NB4 (cell line): ENCODE data around the gene SS18L1.
A peak's percentile ranks its signal among the peaks of the same experiment; 100 is the strongest.

Experiments used
- DNase-seq: peaks from one replicate; pipeline ENCODE4 v3.0.0; 2010; ENCODE audit warnings: low read depth
- H3K4me3 ChIP-seq: one replicate; pipeline ENCODE4 v1.5.1; 2011; ENCODE audit warnings: mild to moderate bottlenecking, low read depth, low read length, moderate library complexity
- MYC ChIP-seq: IDR thresholded peaks from 2 replicates; pipeline ENCODE4 v1.6.1; 2011; ENCODE audit warnings: low read depth, low read length
- POLR2A ChIP-seq: IDR thresholded peaks from 2 replicates; pipeline ENCODE4 v1.6.1; 2011; ENCODE audit warnings: mild to moderate bottlenecking; ENCODE audit not compliant: insufficient read length; ENCODE audit errors: extremely low read depth
- TF ChIP-seq, protein P1 (sequence below): IDR thresholded peaks from 2 replicates; pipeline ENCODE4 v1.6.1; 2011; ENCODE audit warnings: low read depth, low read length
- TF ChIP-seq, protein P2 (sequence below): IDR thresholded peaks from one replicate; pipeline ENCODE4 v1.5.1; 2012; ENCODE audit warnings: low read depth, low read length

Gene SS18L1

DNA sequence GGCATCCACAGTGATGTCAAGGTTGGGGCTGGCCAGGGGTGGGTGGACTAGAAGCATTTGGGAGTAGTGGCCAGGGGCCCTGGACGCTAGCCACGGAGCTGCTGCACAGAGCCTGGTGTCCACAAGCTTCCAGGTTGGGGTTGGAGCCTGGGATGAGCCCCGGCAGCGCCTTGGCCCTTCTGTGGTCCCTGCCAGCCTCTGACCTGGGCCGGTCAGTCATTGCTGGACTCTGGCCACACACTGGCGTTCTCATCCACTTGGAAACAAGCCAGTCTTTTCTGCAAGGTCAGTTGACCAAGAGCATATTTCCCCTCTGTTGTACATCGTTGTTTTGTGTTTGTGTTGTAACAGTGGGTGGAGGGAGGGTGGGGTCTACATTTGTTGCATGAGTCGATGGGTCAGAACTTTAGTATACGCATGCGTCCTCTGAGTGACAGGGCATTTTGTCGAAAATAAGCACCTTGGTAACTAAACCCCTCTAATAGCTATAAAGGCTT lies 8.8 kb upstream of the SS18L1 start:
- TF ChIP-seq, protein P1, sequence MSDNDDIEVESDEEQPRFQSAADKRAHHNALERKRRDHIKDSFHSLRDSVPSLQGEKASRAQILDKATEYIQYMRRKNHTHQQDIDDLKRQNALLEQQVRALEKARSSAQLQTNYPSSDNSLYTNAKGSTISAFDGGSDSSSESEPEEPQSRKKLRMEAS = no peak
- TF ChIP-seq, protein P2, sequence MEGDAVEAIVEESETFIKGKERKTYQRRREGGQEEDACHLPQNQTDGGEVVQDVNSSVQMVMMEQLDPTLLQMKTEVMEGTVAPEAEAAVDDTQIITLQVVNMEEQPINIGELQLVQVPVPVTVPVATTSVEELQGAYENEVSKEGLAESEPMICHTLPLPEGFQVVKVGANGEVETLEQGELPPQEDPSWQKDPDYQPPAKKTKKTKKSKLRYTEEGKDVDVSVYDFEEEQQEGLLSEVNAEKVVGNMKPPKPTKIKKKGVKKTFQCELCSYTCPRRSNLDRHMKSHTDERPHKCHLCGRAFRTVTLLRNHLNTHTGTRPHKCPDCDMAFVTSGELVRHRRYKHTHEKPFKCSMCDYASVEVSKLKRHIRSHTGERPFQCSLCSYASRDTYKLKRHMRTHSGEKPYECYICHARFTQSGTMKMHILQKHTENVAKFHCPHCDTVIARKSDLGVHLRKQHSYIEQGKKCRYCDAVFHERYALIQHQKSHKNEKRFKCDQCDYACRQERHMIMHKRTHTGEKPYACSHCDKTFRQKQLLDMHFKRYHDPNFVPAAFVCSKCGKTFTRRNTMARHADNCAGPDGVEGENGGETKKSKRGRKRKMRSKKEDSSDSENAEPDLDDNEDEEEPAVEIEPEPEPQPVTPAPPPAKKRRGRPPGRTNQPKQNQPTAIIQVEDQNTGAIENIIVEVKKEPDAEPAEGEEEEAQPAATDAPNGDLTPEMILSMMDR = no peak
- peak; percentile 3 for TF ChIP-seq POLR2A
- no peak overlapping the region for H3K4me3 ChIP-seq

DNA sequence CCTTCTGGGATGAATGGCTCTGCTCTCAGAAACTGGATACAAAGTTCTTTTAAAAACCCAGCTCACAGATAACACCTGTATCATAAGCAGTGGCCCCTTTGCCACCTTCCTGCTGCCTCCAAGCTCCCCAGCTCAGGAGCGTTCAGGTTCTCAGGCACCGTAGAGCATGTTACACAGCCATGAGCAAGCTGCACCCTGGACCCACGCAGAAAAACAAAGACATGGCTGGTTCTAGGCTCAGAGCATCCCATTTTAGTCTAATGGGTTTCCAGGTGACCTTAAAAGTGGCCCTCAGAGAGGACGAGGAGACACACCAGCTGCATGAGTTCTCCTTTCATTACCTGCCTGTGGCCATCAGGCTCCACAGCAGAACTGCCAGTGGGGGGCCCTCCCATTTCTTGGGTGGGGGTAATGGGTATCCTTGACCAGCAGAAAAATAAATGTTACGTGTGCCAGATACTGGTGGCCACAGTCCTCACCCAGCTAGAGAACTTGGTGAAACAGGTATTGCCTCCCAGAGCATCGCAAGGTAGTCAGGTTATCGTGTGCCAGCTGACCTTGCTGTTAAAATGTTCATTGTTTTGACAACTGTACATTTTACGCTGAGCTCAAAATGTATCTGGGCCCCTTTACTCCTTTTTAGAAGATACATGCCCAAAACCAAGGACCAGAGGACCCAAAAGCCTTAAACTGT lies 7.8 kb upstream of the SS18L1 start:
- TF ChIP-seq, protein P2 = no peak
- TF ChIP-seq, protein P1 = no peak
- no peak for TF ChIP-seq POLR2A
- no peak for TF ChIP-seq MYC
- no peak overlapping the region for H3K4me3 ChIP-seq
- DNase-seq = no peak

More for the DNA sequence above, 8.8 kb upstream of the SS18L1 start:
- no peak for DNase-seq

- TF ChIP-seq MYC = peak; percentile 41; the same call in 1 of the 2 replicates
- TF ChIP-seq, protein P1 = peak; percentile 31; the same call in 1 of the 2 replicates
- TF ChIP-seq, protein P2 = peak; percentile 98
- no peak for TF ChIP-seq POLR2A
- no peak overlapping the region for H3K4me3 ChIP-seq
- DNase-seq = peak; percentile 82
Observed at GRCh38 chr20:62136283-62137091, 7.1 kb upstream of the SS18L1 start.

DNA sequence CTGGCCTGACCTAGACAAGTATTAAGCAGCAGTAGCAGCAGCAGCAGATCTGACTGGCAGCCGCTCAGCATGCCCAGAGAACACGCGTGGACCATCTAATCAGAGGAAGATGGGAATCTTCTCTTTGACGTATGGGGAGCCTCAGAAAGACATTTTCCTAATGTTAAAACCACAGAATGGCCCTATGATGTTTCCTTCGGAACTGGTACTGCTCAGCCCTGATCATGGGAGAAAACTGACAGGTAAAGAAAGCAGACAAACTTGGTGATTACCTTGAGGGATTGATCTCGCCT lies 6.5 kb upstream of the SS18L1 start:
- no peak overlapping the region for H3K4me3 ChIP-seq
- no peak for DNase-seq

DNA sequence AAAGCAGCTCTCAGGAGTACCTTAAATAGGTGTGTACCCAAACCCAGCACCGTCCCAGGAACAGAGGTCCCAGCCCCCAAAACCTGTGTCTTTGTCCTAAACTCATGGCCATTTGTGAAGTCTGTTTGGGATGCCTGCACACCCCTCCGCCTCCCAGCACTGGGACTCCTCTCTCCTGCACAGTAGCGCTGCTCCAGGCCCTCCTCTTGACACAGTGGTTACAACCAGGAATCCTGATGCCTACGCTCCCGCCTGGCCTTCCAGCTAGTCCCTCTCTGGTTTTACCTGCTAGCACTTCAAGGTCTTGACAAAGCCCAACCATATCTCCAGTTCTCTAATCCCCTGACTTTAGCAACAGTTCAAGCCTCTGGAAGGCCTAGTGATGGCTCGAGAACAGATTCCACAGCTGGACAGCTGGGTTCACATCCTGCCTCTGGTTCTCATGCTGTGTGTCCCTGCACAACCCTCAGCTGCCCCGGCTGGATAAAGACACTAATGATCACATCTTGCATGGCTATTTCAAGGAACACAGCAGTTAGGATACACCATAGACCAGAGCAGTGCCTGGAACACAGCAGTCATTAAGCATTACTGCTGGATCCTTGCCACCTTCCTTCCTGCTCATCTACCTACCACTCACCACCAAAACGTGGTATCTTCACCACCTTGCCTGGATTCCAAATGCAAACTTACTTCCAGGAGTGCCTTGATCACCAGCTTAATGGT lies 5.9 kb upstream of the SS18L1 start:
- TF ChIP-seq, protein P1 = no peak
- TF ChIP-seq MYC (no peak), POLR2A (no peak)
- TF ChIP-seq, protein P2 = no peak
- no peak for DNase-seq
- no peak overlapping the region for H3K4me3 ChIP-seq

More for the DNA sequence above, 6.5 kb upstream of the SS18L1 start:
- TF ChIP-seq POLR2A (no peak), MYC (no peak)
- TF ChIP-seq, protein P1 = no peak
- TF ChIP-seq, protein P2 = no peak
